IPS DF 4.7 (cell line): ENCODE results near the gene RXFP1.
"Not testable (repeated sequence)": the region's sequence is repeated elsewhere in the genome, so short reads cannot be mapped to it uniquely, and the experiment has no call there.

Experiments used
- DNase-seq: peaks from one replicate; pipeline ENCODE4 v3.0.0-alpha.2; 2013; ENCODE audit warnings: low spot score; ENCODE audit errors: extremely low read depth

RXFP1 gene

GRCh38 chr4:158610790-158611189 lies 89.1 kb downstream of the RXFP1 start:
- no peak for DNase-seq

- no peak for DNase-seq
These were observed 91.4 kb downstream of the RXFP1 start for GRCh38 chr4:158613046-158613445.

- DNase-seq = no peak
These were observed 96.3 kb downstream of the RXFP1 start for GRCh38 chr4:158617956-158618355.

GRCh38 chr4:158621729-158622128 lies 100.0 kb downstream of the RXFP1 start:
- DNase-seq = no peak

GRCh38 chr4:158622251-158622650 lies 100.6 kb downstream of the RXFP1 start:
- DNase-seq = no peak

- DNase-seq = peak; percentile 19
These were observed 103.3 kb downstream of the RXFP1 start for GRCh38 chr4:158624889-158625478.

- DNase-seq = no peak
These were observed 103.9 kb downstream of the RXFP1 start for GRCh38 chr4:158625544-158625943.

- DNase-seq = no peak
These were observed 109.2 kb downstream of the RXFP1 start for GRCh38 chr4:158630893-158631292.

GRCh38 chr4:158636619-158637018 lies 114.9 kb downstream of the RXFP1 start:
- DNase-seq = no peak

GRCh38 chr4:158644356-158644755 lies 122.7 kb downstream of the RXFP1 start:
- no peak for DNase-seq

GRCh38 chr4:158644760-158645159 lies 123.1 kb downstream of the RXFP1 start:
- no peak for DNase-seq

GRCh38 chr4:158649111-158649680 lies 127.5 kb downstream of the RXFP1 start:
- no peak for DNase-seq

GRCh38 chr4:158652920-158653319 lies 131.2 kb downstream of the RXFP1 start:
- DNase-seq = no peak

GRCh38 chr4:158656439-158656838 lies 134.8 kb downstream of the RXFP1 start:
- DNase-seq = no peak

GRCh38 chr4:158657291-158657690 lies 135.6 kb downstream of the RXFP1 start:
- DNase-seq = no peak

- DNase-seq = not testable (repeated sequence)
These were observed 141.6 kb downstream of the RXFP1 start for GRCh38 chr4:158663255-158663654.

GRCh38 chr4:158663707-158664625 lies 142.3 kb downstream of the RXFP1 start:
- not testable (repeated sequence) for DNase-seq

GRCh38 chr4:158664806-158665205 lies 143.1 kb downstream of the RXFP1 start:
- no peak for DNase-seq

GRCh38 chr4:158666892-158667291 lies 145.2 kb downstream of the RXFP1 start:
- DNase-seq = no peak

- no peak for DNase-seq
These were observed 146.0 kb downstream of the RXFP1 start for GRCh38 chr4:158667651-158668198.

- DNase-seq = no peak
These were observed 147.6 kb downstream of the RXFP1 start for GRCh38 chr4:158669310-158669709.
